GM10266 (cell line): ENCODE data around the gene DUSP10.

ENCODE experiments used
- DNase-seq: peaks from one replicate; pipeline ENCODE4 v3.0.0; 2012; ENCODE audit errors: extremely low spot score
- TF ChIP-seq, protein P1 (sequence below): IDR thresholded peaks from 2 replicates; pipeline ENCODE4 v1.5.1; 2012; ENCODE audit warnings: mild to moderate bottlenecking, low read depth; ENCODE audit not compliant: control insufficient read depth, insufficient read depth; ENCODE audit errors: missing control alignments

Gene DUSP10

GRCh38 chr1:221695301-221695700 is 46.6 kb downstream of the DUSP10 start:
- DNase-seq: no peak
- TF ChIP-seq, protein P1, sequence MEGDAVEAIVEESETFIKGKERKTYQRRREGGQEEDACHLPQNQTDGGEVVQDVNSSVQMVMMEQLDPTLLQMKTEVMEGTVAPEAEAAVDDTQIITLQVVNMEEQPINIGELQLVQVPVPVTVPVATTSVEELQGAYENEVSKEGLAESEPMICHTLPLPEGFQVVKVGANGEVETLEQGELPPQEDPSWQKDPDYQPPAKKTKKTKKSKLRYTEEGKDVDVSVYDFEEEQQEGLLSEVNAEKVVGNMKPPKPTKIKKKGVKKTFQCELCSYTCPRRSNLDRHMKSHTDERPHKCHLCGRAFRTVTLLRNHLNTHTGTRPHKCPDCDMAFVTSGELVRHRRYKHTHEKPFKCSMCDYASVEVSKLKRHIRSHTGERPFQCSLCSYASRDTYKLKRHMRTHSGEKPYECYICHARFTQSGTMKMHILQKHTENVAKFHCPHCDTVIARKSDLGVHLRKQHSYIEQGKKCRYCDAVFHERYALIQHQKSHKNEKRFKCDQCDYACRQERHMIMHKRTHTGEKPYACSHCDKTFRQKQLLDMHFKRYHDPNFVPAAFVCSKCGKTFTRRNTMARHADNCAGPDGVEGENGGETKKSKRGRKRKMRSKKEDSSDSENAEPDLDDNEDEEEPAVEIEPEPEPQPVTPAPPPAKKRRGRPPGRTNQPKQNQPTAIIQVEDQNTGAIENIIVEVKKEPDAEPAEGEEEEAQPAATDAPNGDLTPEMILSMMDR: no peak

GRCh38 chr1:221694109-221694508 is 47.8 kb downstream of the DUSP10 start:
- no peak for DNase-seq

GRCh38 chr1:221693087-221693486 is 48.8 kb downstream of the DUSP10 start:
- no peak for DNase-seq
- TF ChIP-seq, protein P1: no peak

More at GRCh38 chr1:221694109-221694508, 47.8 kb downstream of the DUSP10 start:
- TF ChIP-seq, protein P1: no peak

- DNase-seq: no peak
- TF ChIP-seq, protein P1: no peak
Measured at GRCh38 chr1:221692643-221693042, 49.2 kb downstream of the DUSP10 start.

DNA sequence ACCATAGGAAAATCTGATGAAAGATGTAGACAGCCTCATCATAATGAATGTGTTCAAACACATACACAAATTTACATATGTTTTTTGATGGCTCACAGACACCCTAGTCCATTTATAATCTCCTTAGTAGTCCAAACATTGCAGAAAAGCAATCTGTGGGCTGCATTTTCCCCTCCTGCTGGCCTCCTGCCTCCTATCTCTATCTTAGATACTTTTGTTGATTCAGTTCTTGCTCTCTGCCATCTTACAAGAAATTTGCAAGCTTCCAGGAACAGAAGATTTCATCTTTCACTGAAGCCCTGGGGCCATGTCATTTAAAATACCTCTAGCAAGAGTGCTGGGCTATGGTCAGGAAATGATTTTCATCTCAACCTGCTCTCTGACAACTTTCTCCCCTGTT is 50.6 kb downstream of the DUSP10 start:
- DNase-seq: no peak

DNA sequence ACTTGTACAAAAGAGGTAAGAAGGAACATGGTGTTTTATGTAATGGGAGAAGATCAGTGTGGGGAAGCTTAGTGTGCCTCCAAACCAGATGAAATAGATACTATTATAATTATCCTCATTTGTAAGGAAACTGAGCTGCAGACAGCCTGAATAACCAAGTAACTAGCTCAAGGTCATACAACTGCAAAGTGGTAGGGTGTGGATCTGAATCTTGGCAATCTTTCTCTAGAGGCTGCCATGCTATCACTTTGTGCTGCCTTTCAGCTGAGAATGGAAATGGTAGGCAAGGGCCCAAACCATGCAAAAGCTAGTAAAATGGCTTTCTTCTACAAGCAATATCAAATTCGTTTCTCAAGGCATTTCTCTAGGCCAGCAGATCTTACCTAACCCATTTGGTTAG is 51.0 kb downstream of the DUSP10 start:
- DNase-seq: no peak
- TF ChIP-seq, protein P1: no peak

More for the DNA sequence above, 50.6 kb downstream of the DUSP10 start:
- TF ChIP-seq, protein P1: no peak

DNA sequence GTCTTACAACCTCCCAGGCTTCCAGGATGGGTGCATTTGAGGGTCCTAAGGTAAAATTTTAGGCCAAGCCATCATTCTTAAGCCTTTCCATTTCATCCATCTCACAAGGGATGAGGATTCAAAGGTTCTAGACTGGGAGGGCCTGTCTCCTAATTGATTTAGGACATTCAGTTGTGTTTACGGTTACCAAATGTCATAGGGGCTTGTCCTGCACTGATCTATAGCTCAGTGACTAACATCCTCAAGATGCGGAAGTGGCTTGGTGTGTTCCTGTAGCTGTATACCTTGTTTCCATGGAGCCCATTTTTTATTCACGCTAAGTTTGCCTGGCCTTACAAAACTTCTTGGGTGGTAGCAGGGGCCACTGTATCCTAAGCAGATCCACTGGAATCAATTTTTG is 52.8 kb downstream of the DUSP10 start:
- TF ChIP-seq, protein P1: no peak
- no peak for DNase-seq
